Right ventricle myocardium inferior (tissue), 1 donor: ENCODE data around the gene STARD4. TPM values are rescaled to one million over a fixed set of nuclear protein-coding genes. Genes with fewer than 3 reads are reported as not detected.

Experiments used
- ATAC-seq: fragments of 200-7000 bp; cut with Tn5 transposase; one replicate; pipeline ENCODE4 v1.9.1; 2020; ENCODE audit warnings: mild to moderate bottlenecking, moderate library complexity
- DNase-seq: peaks from one replicate; pipeline ENCODE4 v3.0.0; 2021; ENCODE audit errors: missing footprints
- intact Hi-C: fragments of 100-400 bp; cut with DNase I; formaldehyde crosslinking; loops from one replicate; pipeline ENCODE4 v1.11.0; 2022
- total RNA-seq: library from RNA; stranded (reverse); fragmentation: NEBNext Ultra II Directional; extraction: Animal tissue kit (Norgen Biotek cat#: 25700); gene quantifications from one replicate; pipeline ENCODE4 v1.2.1, GENCODE V29; 2021
- donor health status: DM: no; HTN: yes; CAD: no; lungs with severe emphysema.

Gene STARD4
- total RNA-seq, 1 donor from 2014 or later, result 2.9 TPM

DNA sequence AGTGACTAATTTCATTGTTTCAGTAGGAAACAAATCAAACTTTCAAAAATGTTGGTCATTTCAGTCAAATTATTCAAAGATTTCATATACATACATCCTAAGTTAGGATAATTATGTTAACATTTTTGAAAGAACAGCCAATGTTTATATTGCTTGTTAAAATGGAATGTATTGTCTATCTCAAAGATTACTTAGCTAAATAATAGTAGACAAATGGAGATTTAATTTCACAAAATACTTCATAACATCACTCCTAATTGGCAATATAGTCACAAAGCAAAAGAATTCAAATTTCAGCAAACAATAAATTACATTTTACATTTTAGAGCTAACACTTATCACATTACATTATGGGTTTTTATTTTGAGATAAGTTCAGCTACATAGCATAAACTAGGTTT is 25.4 kb downstream of the STARD4 start:
- ATAC-seq (no peak), DNase-seq (no peak)
- intact Hi-C loops, result no loop called here

DNA sequence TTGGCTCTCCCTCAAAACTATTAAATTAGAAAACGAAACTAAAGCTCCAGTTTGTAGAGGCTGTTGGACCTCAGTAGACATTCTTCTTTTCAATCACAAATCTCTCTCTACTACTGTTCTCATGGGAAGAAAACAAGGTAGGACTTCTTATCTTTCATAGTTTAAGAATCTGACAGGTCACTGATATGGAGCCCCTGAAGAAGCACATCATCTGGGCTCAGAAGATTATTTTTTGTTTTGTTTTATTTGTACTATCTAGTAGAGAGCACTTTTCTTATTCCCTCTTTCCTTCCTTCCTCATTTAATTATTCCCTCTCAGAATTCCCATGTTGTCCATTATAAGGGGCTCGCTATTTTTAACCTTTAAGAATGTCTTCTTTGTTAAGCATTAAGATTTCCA is 26.3 kb downstream of the STARD4 start:
- DNase-seq, result no peak
- intact Hi-C loops, result no loop called here
- no peak for ATAC-seq

DNA sequence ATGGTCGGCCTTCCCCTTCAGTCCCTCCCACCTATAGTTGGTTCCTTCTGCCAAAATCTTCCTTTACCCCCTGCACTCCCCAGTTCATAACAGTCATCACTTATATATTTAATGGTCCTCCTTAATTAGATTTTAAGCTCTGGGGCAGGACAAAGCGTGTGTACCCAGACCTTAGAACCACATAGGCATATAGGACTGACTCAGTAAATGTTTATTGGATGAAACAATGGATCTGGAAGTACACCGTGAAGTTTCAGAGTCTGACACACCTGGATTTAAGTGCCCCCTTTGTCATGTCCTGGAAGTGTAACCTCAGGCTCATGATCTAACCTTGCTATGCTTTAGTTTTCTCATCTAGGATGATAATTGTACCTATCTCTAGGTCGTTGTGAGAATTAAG is 32.0 kb downstream of the STARD4 start:
- DNase-seq, result no peak
- ATAC-seq, result no peak
- intact Hi-C loops, result no loop called here

DNA sequence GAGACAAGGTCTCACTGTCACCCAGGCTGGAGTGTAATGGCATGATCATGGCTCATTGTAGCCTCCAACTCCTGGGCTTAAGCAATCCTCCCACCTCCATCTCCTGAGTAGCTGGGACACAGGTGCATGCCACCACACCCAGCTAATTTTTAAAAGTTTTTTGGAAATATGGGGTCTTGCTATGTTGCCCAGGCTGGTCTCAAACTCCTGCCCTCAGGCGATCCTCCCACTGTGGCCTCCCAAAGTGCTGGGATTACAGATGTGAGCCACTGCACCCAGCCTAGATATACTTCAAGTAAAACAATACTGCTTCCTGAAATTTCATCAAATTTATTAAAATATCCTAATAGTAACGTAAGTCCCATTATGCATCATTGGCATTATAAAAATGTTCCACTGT is 33.4 kb downstream of the STARD4 start:
- intact Hi-C loops, result no loop called here
- ATAC-seq (no peak), DNase-seq (no peak)

DNA sequence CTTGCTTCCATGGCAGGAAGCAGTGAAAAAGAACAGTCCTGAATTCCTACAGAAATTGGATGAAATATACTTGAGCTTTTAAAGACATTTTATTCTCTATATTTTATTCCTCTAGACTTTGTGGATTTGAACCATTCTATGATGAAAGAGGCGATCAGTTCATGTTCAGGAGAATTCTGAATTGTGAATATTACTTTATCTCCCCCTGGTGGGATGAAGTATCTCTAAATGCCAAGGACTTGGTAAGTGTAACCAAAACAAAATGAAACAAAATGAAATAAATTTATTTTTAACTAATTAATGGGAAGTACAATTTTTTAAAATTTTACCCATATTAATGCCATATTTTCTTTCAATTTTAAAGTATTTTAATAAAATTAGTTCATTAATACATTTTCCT is 34.1 kb downstream of the STARD4 start:
- DNase-seq (no peak), ATAC-seq (no peak)
- intact Hi-C loops, result no loop called here

DNA sequence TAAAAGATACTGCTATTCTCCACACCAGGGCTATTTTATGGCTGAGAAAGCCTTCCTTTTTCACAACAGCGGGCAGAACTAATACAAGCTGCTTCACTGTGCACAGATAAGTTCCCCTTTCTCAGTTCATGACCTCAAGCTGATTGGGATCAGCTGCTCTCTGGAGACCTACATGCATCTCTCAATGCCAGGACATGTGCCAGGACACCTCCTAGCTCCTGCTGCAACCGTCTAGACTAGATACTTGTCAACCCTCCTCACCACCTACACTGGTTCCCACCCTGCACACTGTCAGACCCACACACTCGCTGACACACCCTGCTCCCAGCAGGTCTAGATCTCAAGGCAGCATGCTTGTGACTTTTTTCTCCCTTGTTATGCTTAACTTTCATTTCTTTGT is 39.8 kb downstream of the STARD4 start:
- intact Hi-C loops, result no loop called here
- ATAC-seq (no peak), DNase-seq (no peak)

GRCh38 chr5:111472096-111472495 is 40.2 kb downstream of the STARD4 start:
- ATAC-seq (no peak), DNase-seq (no peak)
- intact Hi-C loops, result no loop called here

DNA sequence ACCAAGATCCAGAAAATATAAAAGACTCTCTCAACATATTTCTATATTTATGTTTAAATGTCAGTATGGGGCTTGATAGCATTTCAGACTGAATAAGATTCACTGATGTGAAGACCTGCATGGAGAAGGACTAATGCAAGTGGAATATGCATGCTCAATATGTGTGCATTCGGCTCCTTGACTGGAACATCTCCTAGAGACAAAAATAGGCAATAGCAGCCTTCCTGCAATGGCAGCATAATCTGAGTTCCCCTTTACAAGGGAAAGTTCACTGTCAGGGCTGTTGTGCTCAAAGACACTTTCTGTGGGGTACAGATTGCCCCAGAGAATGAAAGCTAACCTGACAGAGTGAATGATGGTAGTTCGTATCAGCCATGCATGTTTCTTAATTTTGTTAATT is 42.4 kb downstream of the STARD4 start:
- DNase-seq, result no peak
- intact Hi-C loops, result no loop called here

GRCh38 chr5:111469293-111469896 is 42.9 kb downstream of the STARD4 start:
- ATAC-seq, result no peak
- intact Hi-C loops, result no loop called here

More for the DNA sequence above, 42.4 kb downstream of the STARD4 start:
- ATAC-seq, result no peak

DNA sequence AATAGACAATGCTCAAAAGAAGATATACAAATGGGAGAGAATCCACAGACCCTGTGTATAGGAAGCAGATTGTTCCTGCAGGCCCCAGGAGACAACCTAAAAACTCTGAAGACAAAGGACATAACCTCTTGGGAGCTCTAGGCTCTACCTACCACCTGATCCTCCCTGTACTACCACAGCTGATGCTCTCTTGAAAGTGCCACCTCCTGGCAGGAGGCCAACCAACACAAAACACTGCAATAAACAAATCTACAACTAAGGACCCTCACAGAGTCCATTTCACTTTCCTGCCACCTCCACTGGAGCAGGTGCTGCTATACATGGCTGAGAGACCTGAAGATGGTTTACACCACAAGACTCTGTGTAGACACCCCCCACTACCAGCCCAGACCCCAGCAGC is 49.0 kb downstream of the STARD4 start:
- no peak for DNase-seq
- intact Hi-C loops, result no loop called here
- no peak for ATAC-seq

More at GRCh38 chr5:111469293-111469896, 42.9 kb downstream of the STARD4 start:
- DNase-seq, result no peak

- intact Hi-C loops, result no loop called here
- ATAC-seq (no peak), DNase-seq (no peak)
Measured at GRCh38 chr5:111461934-111462333, 50.4 kb downstream of the STARD4 start.

DNA sequence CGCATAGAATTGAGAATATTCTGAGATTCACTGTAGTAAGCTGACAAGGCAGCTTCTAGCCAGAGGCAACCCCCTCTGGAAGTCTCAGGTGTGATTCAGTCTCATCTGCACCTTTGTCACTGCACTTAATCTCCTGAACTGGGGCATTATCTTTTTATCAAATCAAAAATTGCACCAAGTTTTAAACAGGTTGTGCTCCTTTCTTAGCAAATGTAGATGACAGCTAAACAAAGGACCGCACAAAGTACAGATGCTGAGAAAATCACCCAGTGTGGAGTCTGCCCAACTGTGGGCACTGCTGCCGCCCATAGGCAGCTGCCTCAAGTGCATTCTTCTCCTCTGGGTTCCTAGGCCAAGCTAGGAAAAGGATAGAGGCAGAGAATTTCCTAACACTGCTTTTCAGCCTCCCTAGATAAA is 51.1 kb downstream of the STARD4 start:
- intact Hi-C loops, result no loop called here
- no peak for DNase-seq
- ATAC-seq, result no peak

DNA sequence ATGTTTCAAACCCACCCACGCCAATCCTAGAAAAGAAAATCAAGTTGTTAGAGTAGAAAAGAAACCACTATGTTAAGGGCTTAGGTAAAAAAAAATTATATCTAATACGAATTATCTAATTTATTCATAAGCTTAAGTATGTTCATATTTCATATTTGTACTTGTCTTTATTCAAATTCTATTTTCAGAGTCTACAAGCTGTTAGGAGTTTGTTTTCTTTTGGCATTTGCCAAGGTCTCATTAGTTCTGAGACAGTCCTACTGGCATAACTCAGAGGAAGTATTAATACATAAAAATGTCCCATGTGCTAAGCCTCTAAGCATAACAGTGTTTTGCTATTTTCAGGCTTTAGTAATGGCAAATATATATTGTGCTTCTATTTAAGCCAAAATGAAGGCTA is 57.6 kb downstream of the STARD4 start:
- DNase-seq, result no peak
- intact Hi-C loops, result no loop called here
- ATAC-seq, result no peak

DNA sequence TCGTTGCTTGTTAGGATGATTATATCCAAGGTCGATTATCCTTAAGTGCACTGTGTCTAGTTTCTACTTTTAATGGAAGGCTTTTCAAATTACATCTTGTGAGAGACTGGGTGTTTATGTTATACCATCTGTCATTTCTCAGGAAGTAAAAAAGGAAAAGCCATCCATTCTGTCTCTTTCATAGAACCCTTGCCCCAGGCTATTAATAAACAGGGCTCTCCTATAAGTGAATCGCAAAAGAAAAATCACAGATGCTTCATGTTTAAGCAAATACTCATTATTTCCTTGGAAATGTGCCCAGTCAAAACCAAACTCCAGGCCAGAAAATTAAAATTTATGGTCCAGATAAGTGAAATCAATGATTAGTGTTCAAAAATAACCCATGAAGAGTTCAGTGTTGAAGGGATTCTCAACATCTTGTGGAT is 58.1 kb downstream of the STARD4 start:
- intact Hi-C loops, result no loop called here

DNA sequence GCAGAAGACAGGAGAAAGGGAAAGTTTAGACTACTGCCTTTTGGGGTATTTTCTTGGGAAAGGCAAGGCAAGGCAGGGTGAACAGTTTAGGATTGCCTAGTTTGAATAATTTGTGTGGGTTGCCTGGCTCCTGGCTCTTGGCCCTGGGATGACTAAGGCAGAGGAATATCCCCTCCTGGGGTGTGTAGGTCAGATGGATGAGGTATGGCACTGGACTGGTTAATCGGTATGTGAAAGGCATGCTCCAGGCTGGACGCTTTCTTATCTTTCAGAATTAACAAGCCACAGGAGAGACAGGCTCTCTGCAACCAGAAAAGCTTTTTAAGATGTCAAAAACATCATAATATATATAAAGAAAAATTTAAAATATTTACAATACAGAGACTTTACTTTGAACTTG is 58.6 kb downstream of the STARD4 start:
- no peak for DNase-seq
- intact Hi-C loops, result no loop called here
- no peak for ATAC-seq

More for the DNA sequence above, 58.1 kb downstream of the STARD4 start:
- ATAC-seq (no peak), DNase-seq (no peak)

- intact Hi-C loops, result no loop called here
- no peak for ATAC-seq
- no peak for DNase-seq
Measured at GRCh38 chr5:111453295-111453694, 59.0 kb downstream of the STARD4 start.

GRCh38 chr5:111447822-111448221 is 64.5 kb downstream of the STARD4 start:
- ATAC-seq, result no peak
- intact Hi-C loops, result no loop called here
- DNase-seq, result no peak

- ATAC-seq (no peak), DNase-seq (no peak)
- intact Hi-C loops, result no loop called here
Measured at GRCh38 chr5:111447099-111447498, 65.2 kb downstream of the STARD4 start.
